HG03159 (cell line): ENCODE results near the gene PAX3.

Experiments used
- ATAC-seq: cut with Tn5 transposase; IDR thresholded peaks from one replicate; pipeline ENCODE4 v1.9.1; 2021; ENCODE audit warnings: mild to moderate bottlenecking, moderate library complexity; ENCODE audit not compliant: unreplicated experiment

PAX3 gene

GRCh38 chr2:222298311-222299150, at the start of gene PAX3:
TSS of gene PAX3 (minus strand) at chr2:222298998. CDS start at chr2:222298615, 383 bp downstream.
- ATAC-seq = no peak

GRCh38 chr2:222341331-222341730, 42.5 kb upstream of the PAX3 start:
- no peak for ATAC-seq

- ATAC-seq = no peak
Measured at GRCh38 chr2:222338374-222338773, 39.6 kb upstream of the PAX3 start.

GRCh38 chr2:222336931-222337330, 38.1 kb upstream of the PAX3 start:
- no peak for ATAC-seq

GRCh38 chr2:222336442-222336841, 37.6 kb upstream of the PAX3 start:
- no peak for ATAC-seq

- no peak for ATAC-seq
Measured at GRCh38 chr2:222334914-222335313, 36.1 kb upstream of the PAX3 start.

GRCh38 chr2:222333397-222333796, 34.6 kb upstream of the PAX3 start:
- ATAC-seq = no peak

GRCh38 chr2:222332116-222332515, 33.3 kb upstream of the PAX3 start:
- ATAC-seq = no peak

- no peak for ATAC-seq
Measured at GRCh38 chr2:222330910-222331309, 32.1 kb upstream of the PAX3 start.

GRCh38 chr2:222322236-222322635, 23.4 kb upstream of the PAX3 start:
- no peak for ATAC-seq

- no peak for ATAC-seq
Measured at GRCh38 chr2:222320436-222321395, 21.9 kb upstream of the PAX3 start.

- peak; percentile 47 for ATAC-seq
Measured at GRCh38 chr2:222319586-222320435, 21.0 kb upstream of the PAX3 start.

- ATAC-seq = peak; percentile 49
Measured at GRCh38 chr2:222318712-222319585, 20.2 kb upstream of the PAX3 start.

- ATAC-seq = peak; percentile 47
Measured at GRCh38 chr2:222318026-222318711, 19.4 kb upstream of the PAX3 start.

GRCh38 chr2:222315443-222316121, 16.8 kb upstream of the PAX3 start:
- no peak for ATAC-seq

- ATAC-seq = no peak
Measured at GRCh38 chr2:222313816-222314215, 15.0 kb upstream of the PAX3 start.

- no peak for ATAC-seq
Measured at GRCh38 chr2:222311978-222312738, 13.4 kb upstream of the PAX3 start.
